ENCODE data around the gene VANGL1. TPM values are rescaled to one million over a fixed set of nuclear protein-coding genes. Genes with fewer than 3 reads are reported as not detected.

The VANGL1 gene
- total RNA-seq, 1 donor from 2014 or later: 8.5 TPM

- no peaks in the 10 kb centered on the region for H3K9me3 ChIP-seq (ENCODE audit: low read depth)
- no peak overlapping the region for H3K9ac ChIP-seq
- no peaks in the 10 kb centered on the region for H3K27me3 ChIP-seq
- H2AFZ ChIP-seq (replicated peaks): no peak overlapping the region
- H3F3A ChIP-seq (ENCODE audit: low read depth): no peaks in the 10 kb centered on the region
- no peak overlapping the region for H3K27ac ChIP-seq
- H3K27ac Mint-ChIP-seq: no peak overlapping the region
- H3K79me2 ChIP-seq (ENCODE audit: low read depth): no peaks in the 10 kb centered on the region
- H3K36me3 Mint-ChIP-seq: no peaks in the 10 kb centered on the region
- H3K27me3 Mint-ChIP-seq (ENCODE audit: insufficient read depth, low read depth): peaks cover 2% of the 10 kb centered on the region
- no peaks in the 10 kb centered on the region for H3K36me3 ChIP-seq
- H3K4me1 Mint-ChIP-seq: peaks cover 5% of the 10 kb centered on the region
- H3K4me1 ChIP-seq: no peaks in the 10 kb centered on the region
- no peaks in the 10 kb centered on the region for H3K9me3 Mint-ChIP-seq
- H3K4me3 Mint-ChIP-seq: no peak overlapping the region
- H3K4me3 ChIP-seq: no peak overlapping the region
- TF ChIP-seq CTCF (IDR thresholded peaks at IDR 0.05) (no peak), EZH2phosphoT487 (IDR thresholded peaks at IDR 0.05) (no peak), EZH2 (IDR thresholded peaks at IDR 0.05) (no peak)
- H4K20me1 ChIP-seq (ENCODE audit: low read depth): no peaks in the 10 kb centered on the region
- no peak overlapping the region for H3K4me2 ChIP-seq
- no peak for DNase-seq (ENCODE audit: low spot score)
These were observed 77.5 kb downstream of the VANGL1 start for GRCh38 chr1:115719285-115719684.

- Mint-ChIP-seq H3K36me3 (no peaks in the 10 kb centered on the region), H3K4me3 (no peak overlapping the region), H3K4me1 (peaks cover 21% of the 10 kb centered on the region), H3K9me3 (no peaks in the 10 kb centered on the region), H3K27me3 (ENCODE audit: insufficient read depth, low read depth) (peaks cover 3% of the 10 kb centered on the region), H3K27ac (no peak overlapping the region)
- Histone ChIP-seq H2AFZ (replicated peaks) (no peak overlapping the region), H3K9me3 (ENCODE audit: low read depth) (no peaks in the 10 kb centered on the region), H3K4me3 (no peak overlapping the region), H4K20me1 (ENCODE audit: low read depth) (no peaks in the 10 kb centered on the region), H3K79me2 (ENCODE audit: low read depth) (no peaks in the 10 kb centered on the region), H3K4me1 (no peaks in the 10 kb centered on the region), H3K36me3 (no peaks in the 10 kb centered on the region), H3K4me2 (no peak overlapping the region), H3F3A (ENCODE audit: low read depth) (no peaks in the 10 kb centered on the region), H3K27me3 (no peaks in the 10 kb centered on the region), H3K9ac (no peak overlapping the region), H3K27ac (no peak overlapping the region)
- no peak for DNase-seq (ENCODE audit: low spot score)
- TF ChIP-seq CTCF (IDR thresholded peaks at IDR 0.05) (no peak), EZH2 (IDR thresholded peaks at IDR 0.05) (no peak), EZH2phosphoT487 (IDR thresholded peaks at IDR 0.05) (no peak)
These were observed 80.5 kb downstream of the VANGL1 start for GRCh38 chr1:115722221-115722620.

GRCh38 chr1:115723756-115724155, 82.0 kb downstream of the VANGL1 start:
- Mint-ChIP-seq H3K27me3 (ENCODE audit: insufficient read depth, low read depth) (peaks cover 5% of the 10 kb centered on the region), H3K9me3 (no peaks in the 10 kb centered on the region), H3K4me3 (no peak overlapping the region), H3K4me1 (peaks cover 36% of the 10 kb centered on the region), H3K27ac (no peak overlapping the region), H3K36me3 (no peaks in the 10 kb centered on the region)
- no peaks in the 10 kb centered on the region for H4K20me1 ChIP-seq (ENCODE audit: low read depth)
- H3K27ac ChIP-seq: no peak overlapping the region
- no peaks in the 10 kb centered on the region for H3K79me2 ChIP-seq (ENCODE audit: low read depth)
- no peak overlapping the region for H3K9ac ChIP-seq
- TF ChIP-seq EZH2phosphoT487 (IDR thresholded peaks at IDR 0.05) (no peak), EZH2 (IDR thresholded peaks at IDR 0.05) (no peak), CTCF (IDR thresholded peaks at IDR 0.05) (no peak)
- H2AFZ ChIP-seq (replicated peaks): no peak overlapping the region
- DNase-seq (ENCODE audit: low spot score): no peak
- H3K4me2 ChIP-seq: no peak overlapping the region
- no peak overlapping the region for H3K4me3 ChIP-seq
- no peaks in the 10 kb centered on the region for H3F3A ChIP-seq (ENCODE audit: low read depth)
- H3K36me3 ChIP-seq: no peaks in the 10 kb centered on the region
- H3K9me3 ChIP-seq (ENCODE audit: low read depth): no peaks in the 10 kb centered on the region
- H3K4me1 ChIP-seq: no peaks in the 10 kb centered on the region
- H3K27me3 ChIP-seq: no peaks in the 10 kb centered on the region

All from neural progenitor cell (in vitro differentiated cells).